HepG2 (cell line): ENCODE results near the gene FAM234B. TPM values are rescaled to one million over a fixed set of nuclear protein-coding genes. Genes with fewer than 3 reads are reported as not detected.

Experiments
- ATAC-seq: fragments of 200-7000 bp; cut with Tn5 transposase; 3 replicates; pipeline ENCODE4 v1.9.1; 2020; ENCODE audit warnings: mild to moderate bottlenecking, moderate library complexity
- BruUV-seq: library from RNA; stranded (reverse); fragments of 400-500 nt; replicated peaks from 2 replicates; lab custom pipeline; 2021; lab: Mats Ljungman, UMichigan
- CTCF ChIA-PET: fragments of 300-600 bp; formaldehyde crosslinking; extraction: SDS; loops from one replicate; lab custom pipeline; 2021; ENCODE audit warnings: low total read pairs, inconsistent platforms, low intra/inter-chr PET ratio; lab: Yijun Ruan, JAX
- POLR2A ChIA-PET: fragments of 350-600 bp; sonication (Branson Sonifier 250); formaldehyde crosslinking; loops from one replicate; lab custom pipeline; 2020; ENCODE audit warnings: antibody characterized with exemption, inconsistent platforms; lab: Yijun Ruan, JAX
- DNase-seq: peaks from one replicate; pipeline ENCODE4 v3.0.0-alpha.2; 2015; ENCODE audit warnings: low spot score
- FAIRE-seq: peaks from 3 replicates; lab custom pipeline; 2011; peaks lifted over from hg19 to GRCh38; lab: Jason Lieb, UNC
- H2AFZ ChIP-seq: one replicate; pipeline ENCODE4 v1.6.1; 2011; ENCODE audit warnings: low read length, inconsistent platforms
- H3K27ac ChIP-seq: fragments of 300-600 bp; 3 replicates; pipeline ENCODE4 v1.8.0; 2011; ENCODE audit warnings: mixed run types, mild to moderate bottlenecking, mixed read lengths, low read length, inconsistent platforms; ENCODE audit not compliant: insufficient read depth; ENCODE audit errors: extremely low read length
- H3K27me3 ChIP-seq, 2 experiments: fragments of 200-600 bp in 1 of 2; 2 replicates in 1 of 2; 3 replicates in 1 of 2; pipeline versions ENCODE4 v1.6.0 to v1.8.0; 2011; ENCODE audit warnings: low read length in 2 of 2, mild to moderate bottlenecking in 2 of 2, moderate library complexity in 2 of 2, inconsistent platforms in 1 of 2; ENCODE audit not compliant: insufficient read depth in 2 of 2, control insufficient read depth in 1 of 2
- H3K36me3 ChIP-seq, 2 experiments: fragments of 200-600 bp in 1 of 2; replicated peaks in 1 of 2; 2 replicates in 1 of 2; 3 replicates in 1 of 2; pipeline versions ENCODE4 v1.5.1 to v1.8.0; 2011; ENCODE audit warnings: low read length in 2 of 2, inconsistent platforms in 1 of 2; ENCODE audit not compliant: insufficient read depth in 2 of 2, control insufficient read depth in 1 of 2
- H3K4me1 ChIP-seq: 2 replicates; pipeline ENCODE4 v1.5.1; 2012; ENCODE audit warnings: low read length, inconsistent platforms; ENCODE audit not compliant: insufficient read depth
- H3K4me2 ChIP-seq: 2 replicates; pipeline ENCODE4 v1.6.0; 2011; ENCODE audit warnings: low read depth, low read length, inconsistent platforms
- H3K4me3 ChIP-seq, 3 experiments: fragments of 200-600 bp in 1 of 3; sonication (generic), shearing (Covaris generic) in 1 of 3; replicated peaks in 1 of 3; 2 replicates each; pipeline ENCODE4 v1.5.1; 2011 to 2016; ENCODE audit warnings: low read length in 3 of 3, inconsistent platforms in 2 of 3, low read depth in 2 of 3, mild to moderate bottlenecking in 2 of 3, control low read depth in 1 of 3, mixed read lengths in 1 of 3; ENCODE audit not compliant: insufficient read depth in 1 of 3
- H3K79me2 ChIP-seq: one replicate; pipeline ENCODE4 v1.6.1; 2011; ENCODE audit warnings: low read length, inconsistent platforms; ENCODE audit not compliant: insufficient read depth
- H3K9ac ChIP-seq: 2 replicates; pipeline ENCODE4 v1.6.0; 2011; ENCODE audit warnings: mild to moderate bottlenecking, low read depth, low read length, inconsistent platforms; ENCODE audit not compliant: insufficient read depth
- H3K9me3 ChIP-seq: 2 replicates; pipeline ENCODE4 v1.5.1; 2012; ENCODE audit warnings: mild to moderate bottlenecking, low read length
- H4K20me1 ChIP-seq: 2 replicates; pipeline ENCODE4 v1.6.0; 2011; ENCODE audit warnings: inconsistent platforms, mild to moderate bottlenecking, low read length, moderate library complexity; ENCODE audit not compliant: insufficient read depth
- BRD4 ChIP-seq: sonication (generic); formaldehyde crosslinking; IDR thresholded peaks from 2 replicates; pipeline ENCODE4 v1.4.0; 2020; ENCODE audit warnings: missing genetic modification reagents
- CREM ChIP-seq, 2 experiments: sonication (generic) in 1 of 2; formaldehyde crosslinking in 1 of 2; IDR thresholded peaks; 2 replicates each; pipeline versions ENCODE4 v1.4.0 to v1.6.1; 2016 to 2020; ENCODE audit warnings: antibody characterized with exemption in 1 of 2, mild to moderate bottlenecking in 1 of 2, missing genetic modification reagents in 1 of 2
- HMGA1 ChIP-seq: sonication (generic); formaldehyde crosslinking; conservative IDR thresholded peaks from 2 replicates; pipeline ENCODE4 v1.4.0; 2020; ENCODE audit warnings: missing genetic modification reagents
- MLLT10 ChIP-seq: sonication (generic); formaldehyde crosslinking; IDR thresholded peaks from 2 replicates; pipeline ENCODE4 v1.4.0; 2020; ENCODE audit warnings: missing genetic modification reagents
- MYC ChIP-seq: sonication (generic); formaldehyde crosslinking; IDR thresholded peaks from 2 replicates; pipeline ENCODE4 v1.9.0; 2021; ENCODE audit warnings: missing genetic modification reagents, borderline replicate concordance
- NBN ChIP-seq: fragments of 450-650 bp; conservative IDR thresholded peaks from 2 replicates; pipeline ENCODE4 v1.6.1; 2017
- PATZ1 ChIP-seq: sonication (generic); formaldehyde crosslinking; IDR thresholded peaks from 2 replicates; pipeline ENCODE4 v1.4.0; 2020; ENCODE audit warnings: missing genetic modification reagents
- SRSF9 ChIP-seq: fragments of 200-400 bp; formaldehyde crosslinking; IDR thresholded peaks from 2 replicates; pipeline ENCODE4 v1.6.1; 2018; ENCODE audit warnings: borderline replicate concordance, mild to moderate bottlenecking, low read depth, low read length; ENCODE audit not compliant: insufficient read depth, poor library complexity, severe bottlenecking
- TRIM24 ChIP-seq: sonication (generic); formaldehyde crosslinking; IDR thresholded peaks from 2 replicates; pipeline ENCODE4 v1.8.0; 2022; ENCODE audit warnings: mild to moderate bottlenecking, missing genetic modification reagents
- ZFX ChIP-seq: sonication (generic); formaldehyde crosslinking; IDR thresholded peaks from 2 replicates; pipeline ENCODE4 v1.4.0; 2020; ENCODE audit warnings: mild to moderate bottlenecking, low read depth, missing genetic modification reagents, moderate library complexity
- ZNF614 ChIP-seq: IDR thresholded peaks from 2 replicates; pipeline ENCODE4 v1.6.1; 2018; ENCODE audit warnings: missing biosample characterization, missing genetic modification reagents, inconsistent platforms, borderline replicate concordance
- ZNF790 ChIP-seq: sonication (generic); formaldehyde crosslinking; IDR thresholded peaks from 2 replicates; pipeline ENCODE4 v1.8.0; 2022; ENCODE audit warnings: missing genetic modification reagents, mild to moderate bottlenecking, borderline replicate concordance
- WGBS: methylation state at CpG from one replicate; pipeline ENCODE4 v1.1.6; 2017; ENCODE audit warnings: low lambda C conversion rate; 5-methylcytosine and 5-hydroxymethylcytosine counted together
- in situ Hi-C: cut with HindIII; loops from 2 replicates; pipeline ENCODE4 v1.10.0; 2017; ENCODE audit warnings: low pct_unique_long_range_greater_than_20kb; ENCODE audit not compliant: extremely low pct_ligation_motif_present
- intact Hi-C: fragments of 100-400 bp; cut with micrococcal nuclease; formaldehyde crosslinking; loops from one replicate; pipeline ENCODE4 v1.10.0; 2022; ENCODE audit not compliant: unreplicated experiment
- polyA plus RNA-seq, 8 experiments: library from polyadenylated mRNA; depleted of rRNA in 3 of 8; stranded (reverse) in 7 of 8; unstranded in 1 of 8; fragments of >200 nt; fragmentation: Illumina TruSeq in 4 of 8; extraction: Trizol in 4 of 8; gene quantifications; 2 replicates each; pipeline versions ENCODE4 v1.2.1 to v1.2.3, GENCODE V29; 2011 to 2016; ENCODE audit warnings: low read depth in 4 of 8, missing spikeins in 1 of 8, mixed read lengths in 1 of 8; ENCODE audit not compliant: insufficient read depth in 1 of 8
- total RNA-seq, 5 experiments: library from RNA; depleted of rRNA; stranded (reverse); fragments of >200 nt; fragmentation: Illumina TruSeq; extraction: Trizol; gene quantifications; 2 replicates each; pipeline ENCODE4 v1.2.3, GENCODE V29; 2016; ENCODE audit warnings: low read depth in 1 of 5

The FAM234B gene
- total and polyA plus RNA-seq, 2 of the 13 experiments (the other 11 are each of a cell fraction or from before 2014, with no cell fraction given), result 7.8 to 13.8 TPM

- ChIA-PET POLR2A (no interaction called here), CTCF (no interaction called here)
- no TSS peak for BruUV-seq
- H3K4me2 ChIP-seq, result no peak overlapping the region
- in situ Hi-C loops (no loop called here), intact Hi-C loops (no loop called here)
- FAIRE-seq (no peak), DNase-seq (no peak)
- no peak overlapping the region for H2AFZ ChIP-seq
- H4K20me1 ChIP-seq, result no peaks in the 10 kb centered on the region; the same call in 1 of the 2 replicates
- no peaks in the 10 kb centered on the region for H3K79me2 ChIP-seq
- no peaks in the 10 kb centered on the region for H3K9me3 ChIP-seq
- peaks cover 2 to 30% of the 10 kb centered on the region in 2 experiments; a peak in 2 of 5 replicates for H3K27me3 ChIP-seq
- H3K27ac ChIP-seq, result no peak overlapping the region
- 26% methylated on average over 3 of the region's 3 CpGs for WGBS
- H3K9ac ChIP-seq, result no peak overlapping the region
- TF ChIP-seq CREM (IDR thresholded peaks at IDR 0.05) (no peak), CREM (CRISPR knock-in tag; IDR thresholded peaks at IDR 0.05) (no peak), TRIM24 (no peak), PATZ1 (CRISPR knock-in tag) (no peak), ZFX (CRISPR knock-in tag) (no peak), SRSF9 (no peak), ZNF614 (no peak), MLLT10 (CRISPR knock-in tag) (no peak), HMGA1 (CRISPR knock-in tag) (no peak), BRD4 (no peak), MYC (CRISPR knock-in tag) (no peak), NBN (no peak), ZNF790 (CRISPR knock-in tag) (no peak)
- TF ChIP-seq, all 625 proteins: peak for 0
- Histone ChIP-seq H3K36me3 (no peaks in the 10 kb centered on the region), H3K4me3 (no peak overlapping the region), H3K4me1 (no peaks in the 10 kb centered on the region)
- ATAC-seq, result no peak
Observed at GRCh38 chr12:13126494-13126893, 82.3 kb downstream of the FAM234B start.
